OCI-M2 (cell line): ENCODE results near the gene ZSWIM6.

ENCODE experiments used
- DNase-seq: peaks from one replicate; lab custom pipeline; 2025; ENCODE audit not compliant: unreplicated experiment; lab: John Stamatoyannopoulos, UW

The ZSWIM6 gene

GRCh38 chr5:61331407-61332357 lies at the start of gene ZSWIM6:
ZSWIM6 (plus strand) TSS chr5:61332258; CDS start chr5:61332273, 15 bp downstream.
- peak; percentile 59 for DNase-seq

GRCh38 chr5:61283471-61283870 lies 48.6 kb upstream of the ZSWIM6 start:
- no peak for DNase-seq

GRCh38 chr5:61285531-61285930 lies 46.5 kb upstream of the ZSWIM6 start:
- DNase-seq, result no peak

- DNase-seq, result no peak
Observed at GRCh38 chr5:61286446-61287132, 45.5 kb upstream of the ZSWIM6 start.

- DNase-seq, result no peak
Observed at GRCh38 chr5:61287474-61287873, 44.6 kb upstream of the ZSWIM6 start.

- no peak for DNase-seq
Observed at GRCh38 chr5:61289241-61289640, 42.8 kb upstream of the ZSWIM6 start.

- DNase-seq, result no peak
Observed at GRCh38 chr5:61289669-61290306, 42.3 kb upstream of the ZSWIM6 start.

- DNase-seq, result no peak
Observed at GRCh38 chr5:61290791-61291210, 41.3 kb upstream of the ZSWIM6 start.

GRCh38 chr5:61292062-61292657 lies 39.9 kb upstream of the ZSWIM6 start:
- DNase-seq, result no peak

GRCh38 chr5:61293071-61293470 lies 39.0 kb upstream of the ZSWIM6 start:
- DNase-seq, result no peak

GRCh38 chr5:61293873-61294272 lies 38.2 kb upstream of the ZSWIM6 start:
- no peak for DNase-seq

- DNase-seq, result no peak
Observed at GRCh38 chr5:61295365-61295764, 36.7 kb upstream of the ZSWIM6 start.

GRCh38 chr5:61298066-61298465 lies 34.0 kb upstream of the ZSWIM6 start:
- no peak for DNase-seq

GRCh38 chr5:61298580-61298979 lies 33.5 kb upstream of the ZSWIM6 start:
- no peak for DNase-seq

GRCh38 chr5:61299261-61299681 lies 32.8 kb upstream of the ZSWIM6 start:
- no peak for DNase-seq

GRCh38 chr5:61301341-61302199 lies 30.5 kb upstream of the ZSWIM6 start:
- DNase-seq, result no peak

GRCh38 chr5:61302200-61302563 lies 29.9 kb upstream of the ZSWIM6 start:
- DNase-seq, result no peak

- no peak for DNase-seq
Observed at GRCh38 chr5:61303346-61303745, 28.7 kb upstream of the ZSWIM6 start.

GRCh38 chr5:61304590-61305381 lies 27.3 kb upstream of the ZSWIM6 start:
- DNase-seq, result no peak
